GM19438 (cell line): ENCODE data around the gene KCNJ1.

Experiments used
- ATAC-seq: cut with Tn5 transposase; IDR thresholded peaks from one replicate; pipeline ENCODE4 v1.9.1; 2021; ENCODE audit warnings: low read depth; ENCODE audit not compliant: unreplicated experiment

KCNJ1 gene

GRCh38 chr11:128867277-128867676 is at the start of gene KCNJ1:
TSS of gene KCNJ1 (minus strand) at chr11:128867296. CDS start at chr11:128840243, 27,053 bp downstream.
- no peak for ATAC-seq

GRCh38 chr11:128916681-128917080 is 49.6 kb upstream of the KCNJ1 start:
- ATAC-seq, result no peak

GRCh38 chr11:128916037-128916572 is 49.0 kb upstream of the KCNJ1 start:
- ATAC-seq, result no peak

- no peak for ATAC-seq
These were observed 48.0 kb upstream of the KCNJ1 start for GRCh38 chr11:128915149-128915521.

GRCh38 chr11:128914216-128915148 is 47.4 kb upstream of the KCNJ1 start:
- ATAC-seq, result no peak

DNA sequence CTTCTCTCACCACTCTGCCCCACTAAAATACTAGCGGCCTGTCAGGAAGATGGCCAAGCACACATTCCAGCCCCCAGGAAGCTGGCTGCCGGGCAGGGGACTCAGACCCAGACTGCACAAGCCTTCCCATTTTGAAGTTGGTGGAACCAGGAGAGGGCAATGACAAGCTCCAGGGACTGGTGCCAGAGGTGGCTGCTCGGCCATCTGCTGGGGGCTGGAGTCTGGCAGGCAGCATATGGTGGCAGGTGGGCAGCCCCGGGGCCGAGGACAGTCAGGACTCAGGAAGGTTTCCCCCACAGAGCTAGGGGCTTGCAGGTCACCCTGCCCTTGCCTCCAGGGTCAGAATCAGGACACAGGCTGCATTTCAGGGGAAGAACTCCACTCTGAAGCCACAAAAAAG is 46.7 kb upstream of the KCNJ1 start:
- no peak for ATAC-seq

GRCh38 chr11:128911701-128912100 is 44.6 kb upstream of the KCNJ1 start:
- no peak for ATAC-seq

GRCh38 chr11:128911239-128911638 is 44.1 kb upstream of the KCNJ1 start:
- ATAC-seq, result no peak

GRCh38 chr11:128910576-128910975 is 43.5 kb upstream of the KCNJ1 start:
- no peak for ATAC-seq

GRCh38 chr11:128909438-128910125 is 42.5 kb upstream of the KCNJ1 start:
- no peak for ATAC-seq

GRCh38 chr11:128908391-128909246 is 41.5 kb upstream of the KCNJ1 start:
- no peak for ATAC-seq

GRCh38 chr11:128907585-128907984 is 40.5 kb upstream of the KCNJ1 start:
- no peak for ATAC-seq

DNA sequence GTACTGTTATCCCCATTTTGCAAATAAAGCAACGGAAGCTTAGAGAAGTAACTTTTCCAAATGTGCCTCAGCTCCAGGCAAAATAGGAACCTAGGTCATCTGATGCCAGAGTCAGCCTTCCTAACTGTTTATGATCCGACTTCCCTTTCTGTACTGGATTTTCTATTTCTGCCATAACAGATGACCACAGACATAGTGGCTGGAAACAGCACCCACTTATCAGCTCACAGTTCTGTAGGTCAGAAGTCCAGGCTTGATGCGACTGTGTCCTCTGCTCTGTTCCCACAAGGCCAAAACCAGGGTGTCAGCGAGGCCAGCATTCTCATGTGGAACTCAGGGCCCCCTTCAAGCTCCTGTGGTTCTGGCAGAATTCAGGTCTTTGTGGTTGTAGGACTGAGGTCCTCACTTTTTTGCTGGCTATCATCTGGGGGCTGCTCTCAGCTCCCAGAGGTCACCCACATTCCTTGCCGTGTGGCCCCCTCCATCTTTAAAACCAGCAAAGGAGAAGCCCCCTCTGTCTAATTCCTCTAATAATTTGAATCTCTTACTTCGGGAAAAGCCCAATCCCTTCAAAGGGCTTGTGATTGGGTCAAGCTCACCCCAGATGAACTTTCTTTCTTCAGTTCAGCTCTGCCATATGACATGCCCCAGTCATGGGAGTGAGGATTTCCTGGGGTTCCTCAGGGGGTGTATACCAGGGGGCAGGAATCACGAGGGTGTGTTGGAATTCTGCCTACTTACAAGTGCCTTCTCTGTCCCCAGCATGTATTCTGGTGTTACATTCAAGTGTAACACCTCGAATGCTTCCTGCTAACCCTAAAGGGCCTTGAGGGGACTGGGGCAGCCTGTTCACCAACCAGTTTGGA is 39.3 kb upstream of the KCNJ1 start:
- no peak for ATAC-seq

DNA sequence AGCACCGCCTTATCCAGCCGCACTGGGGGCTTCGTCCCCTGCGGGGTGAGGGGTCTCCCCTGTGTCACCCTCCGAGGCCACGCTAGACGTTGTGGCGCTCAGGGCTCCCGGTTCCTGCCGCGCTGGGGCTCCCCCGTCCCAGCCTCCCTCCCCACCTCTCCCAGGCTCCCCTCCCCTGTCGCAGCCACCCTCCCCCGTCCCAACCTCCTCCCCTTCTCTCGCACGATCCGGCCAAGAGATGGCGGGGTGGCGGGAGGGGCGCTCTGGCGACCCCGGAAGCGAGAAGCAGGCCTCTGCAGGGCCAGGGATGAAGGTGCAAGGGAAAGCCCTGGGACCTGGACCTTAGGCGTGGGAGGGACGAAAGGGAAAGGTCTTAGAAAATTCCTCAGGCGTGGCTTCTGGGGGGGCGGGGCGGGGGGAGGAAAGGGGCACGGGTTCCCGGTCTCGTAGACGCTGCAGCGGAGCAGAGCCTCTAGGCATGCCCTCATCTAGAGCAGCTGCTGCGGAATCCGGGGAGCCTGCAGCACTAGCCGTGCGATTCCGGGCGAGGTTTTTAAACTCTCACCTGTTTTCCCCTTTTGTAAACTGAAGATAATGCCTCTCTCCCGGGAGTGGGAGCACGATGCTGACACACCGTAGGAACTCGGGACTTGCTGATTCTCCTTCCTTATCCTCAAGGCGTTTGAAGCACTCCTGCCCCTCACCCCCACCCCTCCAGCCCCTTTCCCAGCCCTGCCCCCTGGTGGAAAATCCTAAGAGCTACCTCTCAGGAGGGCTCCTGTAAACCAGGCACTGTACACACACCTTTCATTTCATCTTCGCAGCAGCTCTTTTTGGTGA is 38.5 kb upstream of the KCNJ1 start:
- peak; percentile 54 for ATAC-seq

DNA sequence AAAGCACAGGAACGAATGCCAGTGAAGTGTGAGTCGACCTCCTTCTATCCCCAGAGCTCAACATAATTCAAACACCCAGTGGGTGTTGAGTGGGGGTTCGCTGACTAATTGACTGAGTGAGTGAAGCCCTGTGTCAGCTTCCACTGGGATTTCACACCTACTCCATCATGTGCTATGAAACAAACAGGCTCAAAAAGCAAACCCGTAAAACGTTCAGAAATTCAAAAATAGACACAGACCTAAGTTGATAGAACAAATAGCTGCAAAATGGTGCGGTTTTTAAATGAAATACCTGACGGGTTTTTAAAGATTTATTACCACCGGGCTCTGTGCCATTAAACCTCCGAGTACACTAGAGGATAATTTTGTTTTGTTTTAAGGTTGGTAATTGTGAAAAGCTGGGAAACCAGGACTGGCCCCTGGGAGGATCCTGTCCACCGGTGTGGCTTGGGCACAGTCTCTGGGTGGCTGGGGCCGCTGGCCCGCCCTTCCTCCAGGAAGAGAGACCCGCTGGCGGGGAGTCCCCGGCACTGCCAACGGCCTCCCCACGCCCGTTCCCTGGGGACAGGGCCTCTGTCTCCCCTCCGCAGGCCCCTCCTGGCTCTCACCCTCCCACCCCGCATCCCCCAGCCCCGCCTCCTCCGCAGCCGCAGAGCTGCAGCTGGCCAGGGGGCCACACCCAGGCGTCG is 37.7 kb upstream of the KCNJ1 start:
- peak; percentile 55 for ATAC-seq

GRCh38 chr11:128904303-128904655 is 37.2 kb upstream of the KCNJ1 start:
- ATAC-seq, result no peak

DNA sequence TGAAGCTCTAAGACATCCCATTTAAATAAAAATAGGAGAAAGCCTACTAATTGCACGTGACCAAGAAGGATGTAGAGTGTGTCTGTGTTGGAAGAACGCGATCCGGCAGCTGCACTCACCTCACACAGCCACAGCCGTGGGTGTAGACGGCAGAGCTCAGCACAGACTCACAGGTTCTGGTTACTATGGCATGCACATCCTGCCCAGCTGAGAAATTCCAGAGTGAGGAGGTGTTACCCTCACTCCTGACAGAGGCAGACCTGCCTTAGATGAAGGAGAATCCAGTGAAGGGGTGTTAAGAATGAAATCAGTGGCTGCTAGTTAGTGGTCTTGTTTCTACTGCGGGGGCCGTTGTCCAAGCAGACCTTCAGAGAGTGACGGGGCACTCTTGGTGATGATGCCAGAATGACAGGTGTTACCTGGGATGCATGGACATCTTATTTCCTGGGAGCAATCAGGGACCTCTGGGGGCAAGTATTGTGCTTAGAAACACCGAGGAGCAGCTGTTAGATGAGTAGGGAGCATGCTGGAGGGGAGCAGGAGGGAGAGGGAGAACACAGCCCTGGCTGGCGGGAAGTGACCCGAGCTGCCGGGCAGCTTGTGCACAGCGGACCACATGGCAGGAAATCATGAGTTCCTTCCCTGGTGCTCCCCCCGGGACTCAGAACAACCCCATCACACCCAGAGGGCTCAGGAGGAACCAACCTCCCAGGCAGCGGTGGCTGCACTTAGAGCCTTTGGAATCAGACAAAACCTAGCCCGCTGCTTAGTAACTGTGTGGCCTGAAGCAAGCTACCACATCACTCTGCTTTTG is 36.4 kb upstream of the KCNJ1 start:
- no peak for ATAC-seq
